ENCODE data around the gene FBXO40. TPM values are rescaled to one million over a fixed set of nuclear protein-coding genes. Genes with fewer than 3 reads are reported as not detected.

Gene FBXO40
- total RNA-seq, 4 donors from 2014 or later: 7.2 to 40.8 (median 28.7) TPM

GRCh38 chr3:121624147-121624899 is 31.1 kb downstream of the FBXO40 start:
- intact Hi-C loops (cut with DNase I; ENCODE audit: low total_unique reads): no loop called here
- no peak for TF ChIP-seq POLR2A (IDR thresholded peaks at IDR 0.05)
- no peak for TF ChIP-seq CTCF (IDR thresholded peaks at IDR 0.05 in 4 of 5, conservative IDR thresholded peaks at IDR 0.05 in 1 of 5)
- ATAC-seq (peak; percentile 48 to 62), DNase-seq (no peak)
- H3K4me1 ChIP-seq: peaks cover 13 to 30% of the 10 kb centered on the region in 2 donors
- H3K4me3 ChIP-seq: no peak overlapping the region
- in situ Hi-C loops (cut with MboI; ENCODE audit: low sequenced_read_pairs in 4 of 4): no loop called here
- H3K27me3 ChIP-seq: no peaks in the 10 kb centered on the region
- peak overlapping the region; percentile 38 to 75 (median 66) for H3K27ac ChIP-seq
- H3K9me3 ChIP-seq: no peaks in the 10 kb centered on the region
- peaks cover 0 to 27% of the 10 kb centered on the region in 2 donors for H3K36me3 ChIP-seq

- Histone ChIP-seq H3K4me1 (peaks cover 13 to 30% of the 10 kb centered on the region in 2 donors), H3K27me3 (no peaks in the 10 kb centered on the region), H3K27ac (peak overlapping the region; percentile 11 to 75 (median 46)), H3K4me3 (no peak overlapping the region), H3K9me3 (no peaks in the 10 kb centered on the region), H3K36me3 (peaks cover 0 to 27% of the 10 kb centered on the region in 2 donors)
- ATAC-seq (no peak), DNase-seq (no peak)
- TF ChIP-seq CTCF (IDR thresholded peaks at IDR 0.05 in 4 of 5, conservative IDR thresholded peaks at IDR 0.05 in 1 of 5) (no peak), POLR2A (IDR thresholded peaks at IDR 0.05) (no peak)
- intact Hi-C loops (cut with DNase I; ENCODE audit: low total_unique reads) (no loop called here), in situ Hi-C loops (cut with MboI; ENCODE audit: low sequenced_read_pairs in 4 of 4) (no loop called here)
These were observed 33.3 kb downstream of the FBXO40 start for GRCh38 chr3:121626495-121626894.

GRCh38 chr3:121627211-121627610 is 34.0 kb downstream of the FBXO40 start:
- no peak for DNase-seq
- Histone ChIP-seq H3K27me3 (no peaks in the 10 kb centered on the region), H3K27ac (peak overlapping the region; percentile 11 to 75 (median 46)), H3K9me3 (no peaks in the 10 kb centered on the region), H3K4me3 (no peak overlapping the region), H3K36me3 (peaks cover 0 to 27% of the 10 kb centered on the region in 2 donors), H3K4me1 (peaks cover 13 to 30% of the 10 kb centered on the region in 2 donors)
- in situ Hi-C loops (cut with MboI; ENCODE audit: low sequenced_read_pairs in 4 of 4): no loop called here
- ATAC-seq: no peak
- intact Hi-C loops (cut with DNase I; ENCODE audit: low total_unique reads): no loop called here
- TF ChIP-seq POLR2A (IDR thresholded peaks at IDR 0.05) (no peak), CTCF (IDR thresholded peaks at IDR 0.05 in 4 of 5, conservative IDR thresholded peaks at IDR 0.05 in 1 of 5) (no peak)

- TF ChIP-seq POLR2A (IDR thresholded peaks at IDR 0.05): no peak
- TF ChIP-seq CTCF (IDR thresholded peaks at IDR 0.05 in 4 of 5, conservative IDR thresholded peaks at IDR 0.05 in 1 of 5): no peak
These were observed 34.4 kb downstream of the FBXO40 start for GRCh38 chr3:121627622-121628021.

More at GRCh38 chr3:121627622-121628021, 34.4 kb downstream of the FBXO40 start:
- no peaks in the 10 kb centered on the region for H3K9me3 ChIP-seq
- intact Hi-C loops (cut with DNase I; ENCODE audit: low total_unique reads) (no loop called here), in situ Hi-C loops (cut with MboI; ENCODE audit: low sequenced_read_pairs in 4 of 4) (no loop called here)
- H3K27me3 ChIP-seq: no peaks in the 10 kb centered on the region
- H3K36me3 ChIP-seq: peaks cover 0 to 27% of the 10 kb centered on the region in 2 donors
- peaks cover 13 to 30% of the 10 kb centered on the region in 2 donors for H3K4me1 ChIP-seq
- ATAC-seq (no peak), DNase-seq (no peak)
- peak overlapping the region; percentile 11 to 75 (median 46) for H3K27ac ChIP-seq
- H3K4me3 ChIP-seq: no peak overlapping the region
